Epithelial cell of esophagus (primary cell): ENCODE data around the gene DAPK2.

Experiments used
- DNase-seq: peaks from one replicate; pipeline ENCODE4 v3.0.0; 2010; ENCODE audit warnings: low read depth
- H3K4me3 ChIP-seq: 2 replicates; pipeline ENCODE4 v1.5.1; 2011; ENCODE audit warnings: mild to moderate bottlenecking, low read length, control low read depth
- CTCF ChIP-seq: IDR thresholded peaks from 2 replicates; pipeline ENCODE4 v1.5.1; 2011; ENCODE audit warnings: low read depth, mild to moderate bottlenecking, low read length, control low read depth, inconsistent platforms; ENCODE audit not compliant: insufficient read depth; ENCODE audit errors: missing control alignments

Gene DAPK2

GRCh38 chr15:63861946-63862517, 184.3 kb downstream of the DAPK2 start:
- H3K4me3 ChIP-seq = no peak overlapping the region
- TF ChIP-seq CTCF = no peak
- DNase-seq = no peak

GRCh38 chr15:63860555-63860954, 185.7 kb downstream of the DAPK2 start:
- H3K4me3 ChIP-seq = no peak overlapping the region
- no peak for DNase-seq
- no peak for TF ChIP-seq CTCF

- TF ChIP-seq CTCF = no peak
- no peak overlapping the region for H3K4me3 ChIP-seq
- no peak for DNase-seq
Observed at GRCh38 chr15:63860155-63860554, 186.1 kb downstream of the DAPK2 start.

GRCh38 chr15:63858881-63859280, 187.4 kb downstream of the DAPK2 start:
- no peak for DNase-seq
- TF ChIP-seq CTCF = no peak
- no peak overlapping the region for H3K4me3 ChIP-seq

GRCh38 chr15:63858448-63858847, 187.8 kb downstream of the DAPK2 start:
- no peak for DNase-seq
- H3K4me3 ChIP-seq = no peak overlapping the region
- TF ChIP-seq CTCF = no peak

GRCh38 chr15:63857461-63857856, 188.8 kb downstream of the DAPK2 start:
- no peak for TF ChIP-seq CTCF
- no peak overlapping the region for H3K4me3 ChIP-seq
- DNase-seq = no peak
